Stimulated activated CD8-positive, alpha-beta memory T cell treated with anti-CD3 and anti-CD28 coated beads, Interleukin-12 subunit alpha, Interleukin-12 subunit beta, amount 100 ng/mL, for 4 hours (primary cell): ENCODE data around the gene DNAJC5.
"Not testable (repeated sequence)": the region's sequence is repeated elsewhere in the genome, so short reads cannot be mapped to it uniquely, and the experiment has no call there.

Source experiments
- DNase-seq: peaks from one replicate; pipeline ENCODE4 v3.0.0-alpha.2; 2020; ENCODE audit warnings: low read depth

DNAJC5 gene

DNA sequence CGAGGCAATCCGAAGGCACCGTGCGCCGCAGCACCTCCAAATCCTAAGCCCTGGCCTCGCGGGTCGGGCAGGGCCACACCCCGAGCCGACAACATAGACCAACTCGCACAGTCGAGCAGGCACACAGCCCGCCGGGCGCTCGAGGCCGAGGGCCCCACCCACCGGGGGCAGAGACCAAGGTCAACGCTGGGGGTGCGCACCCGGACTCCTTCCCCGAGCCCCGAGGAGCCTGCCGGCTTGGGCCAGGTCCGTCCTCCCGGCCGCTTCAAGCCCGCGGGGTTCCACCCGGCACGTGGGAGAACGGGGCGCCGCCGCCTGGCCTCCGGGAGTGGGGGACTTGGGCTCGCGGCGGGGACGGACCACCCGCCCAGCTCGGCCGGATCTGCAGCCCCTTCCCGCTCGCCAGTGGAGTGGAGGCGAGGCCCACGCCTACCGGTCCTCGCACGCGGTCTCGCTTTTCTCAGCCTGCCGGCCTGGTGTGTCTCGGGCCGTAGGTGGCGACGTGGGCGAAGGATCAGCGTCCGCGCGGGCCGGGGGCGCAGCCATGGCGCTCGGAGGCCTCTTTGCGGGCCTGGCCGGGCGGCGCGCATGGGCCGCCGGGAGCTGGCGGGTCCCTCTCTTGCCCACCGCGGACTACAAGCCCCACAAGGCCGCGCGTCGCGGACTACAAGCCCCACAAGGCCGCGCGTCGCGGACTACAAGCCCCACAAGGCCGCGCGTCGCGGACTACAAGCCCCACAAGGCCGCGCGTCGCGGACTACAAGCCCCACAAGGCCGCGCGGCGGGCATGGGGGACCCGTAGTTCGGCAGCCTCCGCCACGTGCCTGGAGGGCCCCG is 61.1 kb downstream of the DNAJC5 start, which contains the start of gene UCKL1:
TSS of gene UCKL1 (minus strand) at position 590 of the 837 bp plus-strand sequence. CDS start at position 546, 44 bp downstream.
- peak; percentile 81 for DNase-seq

DNA sequence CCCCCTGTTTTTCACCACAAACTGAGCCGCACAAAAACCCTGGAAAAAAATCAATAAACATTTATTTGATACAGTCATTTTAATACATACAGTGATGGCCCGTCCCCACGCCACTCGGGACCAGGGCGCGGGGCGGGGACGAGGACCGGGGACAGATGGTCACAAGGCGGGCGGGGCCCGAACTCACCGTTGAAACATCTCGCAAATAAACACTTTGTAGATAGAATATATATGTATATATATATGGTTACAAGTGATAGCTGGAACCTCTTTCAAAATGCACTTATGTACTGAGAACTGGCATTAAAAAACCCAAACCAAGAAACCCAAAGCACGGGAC is 61.7 kb downstream of the DNAJC5 start:
- no peak for DNase-seq

DNA sequence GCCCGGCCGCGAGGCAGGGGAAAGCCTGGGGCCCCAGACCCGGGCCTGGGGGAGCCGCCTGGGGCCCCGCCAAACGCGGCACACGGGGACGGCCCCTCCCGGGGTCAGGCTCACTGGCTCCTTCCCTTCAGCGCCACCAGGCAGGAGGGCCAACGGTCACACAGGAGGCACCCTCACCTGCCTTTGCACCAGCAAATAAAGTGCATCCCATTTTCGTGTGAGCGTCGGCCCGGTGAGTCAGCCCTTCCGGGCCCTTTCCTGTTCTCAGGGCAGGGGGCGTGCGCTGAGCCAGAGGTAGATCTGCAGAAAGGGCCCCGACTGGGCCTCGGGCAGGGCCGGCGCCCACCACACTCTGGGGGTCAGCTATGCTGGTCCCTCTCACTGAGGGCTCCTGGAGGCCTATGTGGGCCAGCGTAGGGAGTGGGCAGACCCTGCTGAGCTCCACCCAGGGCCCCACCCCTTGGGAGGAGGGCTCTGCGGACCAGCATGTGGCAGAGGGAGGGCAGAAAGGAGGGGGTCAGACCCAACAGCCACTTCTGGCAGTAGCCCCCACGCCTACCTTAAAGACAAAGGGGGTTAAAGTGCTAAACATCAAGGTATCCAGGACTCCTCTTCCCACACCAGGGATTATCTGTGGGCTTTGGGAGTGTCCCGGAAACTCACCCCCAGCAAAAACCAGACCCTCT is 62.2 kb downstream of the DNAJC5 start:
- peak; percentile 61 for DNase-seq

DNA sequence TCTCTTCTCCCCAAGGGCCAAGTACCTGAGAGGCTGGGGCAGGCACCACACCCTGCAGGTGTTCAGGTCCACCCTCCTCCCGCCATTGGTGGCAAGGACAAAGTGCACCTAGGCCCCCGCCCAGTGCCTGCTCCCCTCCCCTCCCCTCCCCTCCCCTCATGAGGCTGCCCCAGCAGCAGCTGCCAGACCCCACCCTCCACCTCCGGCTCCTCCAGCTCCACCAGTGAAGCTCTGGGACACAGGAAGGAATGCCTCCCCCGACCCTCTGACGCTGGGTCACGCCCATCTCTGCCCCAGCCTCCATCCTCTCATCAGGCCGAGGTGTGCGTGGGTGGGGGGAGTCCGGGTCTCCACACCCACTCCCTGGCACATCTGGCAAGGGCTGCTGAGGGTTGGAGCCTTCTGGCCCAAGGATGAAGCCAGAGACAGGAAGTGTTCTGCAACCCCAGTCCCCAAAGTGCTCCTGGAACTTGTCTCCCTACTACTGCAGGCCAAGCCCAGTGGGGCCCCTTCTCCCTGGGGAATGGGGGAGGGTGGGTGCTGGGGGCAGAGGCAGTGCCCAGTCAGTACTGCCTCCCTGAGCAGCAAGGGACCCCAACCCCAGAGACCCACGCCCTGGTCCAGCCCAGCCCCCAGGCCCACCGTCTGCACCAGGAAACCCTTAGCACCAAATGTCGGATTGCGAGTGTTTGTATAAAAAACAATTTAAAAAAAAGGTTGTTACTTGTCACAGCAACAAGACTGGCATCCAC is 62.9 kb downstream of the DNAJC5 start:
- no peak for DNase-seq

DNA sequence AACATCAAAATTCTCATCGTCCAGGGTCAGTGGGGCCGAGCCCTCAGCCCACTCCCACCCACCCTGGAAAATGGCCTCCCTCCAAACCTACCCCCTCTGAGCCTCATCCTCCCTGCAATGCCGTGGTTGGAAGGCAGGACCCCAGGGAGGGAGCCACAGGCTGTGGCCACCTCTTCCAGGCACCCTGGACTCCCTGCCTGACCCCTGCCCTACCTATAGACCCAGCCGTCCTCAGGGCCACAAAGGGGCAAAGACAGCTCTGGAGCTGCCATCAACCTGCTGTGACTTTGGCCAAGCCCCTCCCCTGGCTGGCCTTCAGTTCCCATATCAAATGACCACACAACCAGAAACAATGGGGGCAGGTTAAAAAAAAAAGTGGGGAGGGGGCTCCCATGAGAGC is 63.5 kb downstream of the DNAJC5 start:
- DNase-seq = no peak

DNA sequence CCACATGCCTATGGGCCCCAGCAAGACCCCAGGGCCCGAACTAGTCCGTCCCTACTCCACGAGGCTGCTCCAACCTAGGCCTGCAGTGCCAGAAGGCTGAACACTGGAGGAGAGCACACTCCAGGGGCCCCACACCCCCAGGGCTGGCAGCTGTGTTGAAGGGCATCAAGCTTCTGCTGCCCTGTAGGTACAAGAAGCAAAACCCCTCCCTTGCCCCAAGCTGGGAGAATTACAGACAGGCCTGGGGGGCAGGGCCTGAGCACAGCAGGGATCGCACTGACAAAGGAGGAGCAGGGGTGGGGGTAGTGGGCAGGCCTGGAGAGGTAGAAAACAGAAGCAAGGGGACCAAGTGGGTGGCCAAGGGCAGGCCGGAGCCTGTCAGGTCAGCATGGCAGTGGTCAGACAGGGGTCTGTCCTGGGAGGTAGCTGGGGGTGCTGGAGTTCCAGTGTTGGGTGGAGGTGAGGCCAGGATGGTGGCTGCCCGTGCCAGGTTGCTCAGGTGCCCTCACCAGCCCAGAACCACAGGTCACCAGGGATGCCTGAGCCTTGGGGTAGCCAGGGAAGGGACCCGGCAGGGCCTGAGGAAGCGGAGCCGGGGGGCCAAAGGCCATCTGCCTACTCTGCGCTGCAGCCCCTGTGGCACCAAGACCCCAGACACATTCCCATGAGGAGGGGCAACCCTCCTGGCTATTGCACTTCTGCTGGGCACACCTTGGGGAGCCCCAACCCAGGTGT is 64.2 kb downstream of the DNAJC5 start:
- DNase-seq = no peak

DNA sequence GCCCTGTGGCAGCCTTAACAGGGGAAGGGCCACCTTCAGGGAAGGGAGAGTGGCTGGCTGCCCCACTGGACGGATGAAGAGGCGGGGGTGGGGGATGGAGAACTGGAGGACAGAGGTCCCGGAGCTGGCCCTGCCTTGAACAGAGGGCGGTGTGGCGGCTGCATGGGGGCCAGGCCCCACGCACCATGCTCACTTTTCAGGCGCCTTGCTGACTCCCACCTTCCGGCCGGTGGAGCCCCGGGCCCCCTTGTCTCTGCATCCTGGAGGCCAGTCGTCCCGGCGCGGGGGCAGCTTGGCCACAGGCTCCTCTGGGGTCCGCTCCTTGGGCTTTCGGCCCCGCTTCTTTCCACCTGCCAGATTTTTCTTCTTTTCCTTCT is 64.8 kb downstream of the DNAJC5 start:
- no peak for DNase-seq

DNA sequence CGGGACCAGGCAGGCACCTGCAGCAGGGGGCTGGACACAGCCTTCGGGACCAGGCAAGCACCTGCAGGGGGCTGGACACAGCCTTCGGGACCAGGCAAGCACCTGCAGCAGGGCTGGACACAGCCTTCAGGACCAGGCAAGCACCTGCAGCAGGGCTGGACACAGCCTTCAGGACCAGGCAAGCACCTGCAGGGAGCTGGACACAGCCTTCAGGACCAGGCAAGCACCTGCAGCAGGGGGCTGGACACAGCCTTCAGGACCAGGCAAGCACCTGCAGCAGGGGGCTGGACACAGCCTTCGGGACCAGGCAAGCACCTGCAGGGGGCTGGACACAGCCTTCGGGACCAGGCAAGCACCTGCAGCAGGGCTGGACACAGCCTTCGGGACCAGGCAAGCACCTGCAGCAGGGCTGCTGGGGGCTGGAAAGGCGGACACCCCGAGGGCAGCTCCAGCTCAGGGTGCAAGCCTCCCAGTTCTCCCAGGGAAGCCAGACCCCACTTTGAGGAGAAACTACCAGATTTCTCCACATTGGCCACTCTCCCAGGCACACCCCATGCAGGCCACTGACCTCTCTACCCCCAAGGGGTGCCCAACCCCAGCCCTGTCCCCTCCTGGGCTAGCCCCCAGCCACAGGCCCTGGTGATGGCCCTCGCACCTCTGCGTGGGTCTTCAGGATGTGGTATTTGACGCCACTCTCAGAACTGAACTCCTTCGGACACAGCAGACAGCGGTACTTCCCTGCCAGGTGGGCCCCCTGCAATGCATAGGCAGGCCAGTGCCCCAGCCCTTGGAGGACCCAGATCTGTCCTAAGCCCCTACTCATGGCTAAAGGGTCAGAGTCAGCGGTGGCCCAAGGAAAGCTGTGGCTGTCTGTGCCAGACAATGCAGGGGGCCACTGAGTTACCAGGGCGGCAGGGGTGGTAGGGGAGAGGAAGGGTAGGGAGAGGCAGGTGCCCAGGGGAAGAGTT is 66.0 kb downstream of the DNAJC5 start:
- not testable (repeated sequence) for DNase-seq

DNA sequence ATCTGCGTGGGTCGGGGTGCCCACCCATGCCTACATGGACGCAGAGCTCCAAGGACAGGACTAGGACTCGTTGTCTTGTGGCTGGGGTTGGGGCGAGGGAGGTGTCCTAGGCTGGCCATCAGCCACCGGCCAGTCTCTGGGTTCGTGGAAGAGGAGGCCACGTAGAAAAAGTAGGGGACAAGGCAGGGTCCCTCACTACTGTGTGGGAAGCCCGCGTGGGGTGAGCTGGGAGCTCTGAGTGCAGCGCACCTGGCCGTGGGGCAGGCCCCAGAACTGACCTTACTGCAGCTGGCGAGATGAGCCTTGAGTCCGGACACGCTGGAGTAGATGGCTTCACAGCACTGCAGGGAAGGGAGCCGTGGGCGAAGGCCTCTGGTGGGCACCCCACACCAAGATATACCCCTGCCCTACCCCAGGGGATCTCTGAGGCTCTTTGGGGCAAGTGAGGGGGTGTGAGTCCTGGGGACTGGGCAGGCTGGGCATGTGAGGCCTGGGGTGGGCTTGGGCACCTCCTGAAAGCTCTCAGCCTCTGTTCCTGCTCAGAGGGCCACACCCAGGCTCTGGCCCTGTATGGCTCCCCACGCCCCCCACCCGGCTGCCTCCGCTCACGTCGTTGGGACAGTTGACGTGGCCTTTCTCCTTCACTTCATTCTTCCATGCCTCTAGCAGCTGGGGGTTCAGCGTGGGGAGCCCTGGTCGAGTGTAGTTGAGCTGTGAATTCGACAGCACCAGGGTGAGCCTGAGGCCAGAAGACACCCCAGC is 66.9 kb downstream of the DNAJC5 start:
- DNase-seq = no peak

DNA sequence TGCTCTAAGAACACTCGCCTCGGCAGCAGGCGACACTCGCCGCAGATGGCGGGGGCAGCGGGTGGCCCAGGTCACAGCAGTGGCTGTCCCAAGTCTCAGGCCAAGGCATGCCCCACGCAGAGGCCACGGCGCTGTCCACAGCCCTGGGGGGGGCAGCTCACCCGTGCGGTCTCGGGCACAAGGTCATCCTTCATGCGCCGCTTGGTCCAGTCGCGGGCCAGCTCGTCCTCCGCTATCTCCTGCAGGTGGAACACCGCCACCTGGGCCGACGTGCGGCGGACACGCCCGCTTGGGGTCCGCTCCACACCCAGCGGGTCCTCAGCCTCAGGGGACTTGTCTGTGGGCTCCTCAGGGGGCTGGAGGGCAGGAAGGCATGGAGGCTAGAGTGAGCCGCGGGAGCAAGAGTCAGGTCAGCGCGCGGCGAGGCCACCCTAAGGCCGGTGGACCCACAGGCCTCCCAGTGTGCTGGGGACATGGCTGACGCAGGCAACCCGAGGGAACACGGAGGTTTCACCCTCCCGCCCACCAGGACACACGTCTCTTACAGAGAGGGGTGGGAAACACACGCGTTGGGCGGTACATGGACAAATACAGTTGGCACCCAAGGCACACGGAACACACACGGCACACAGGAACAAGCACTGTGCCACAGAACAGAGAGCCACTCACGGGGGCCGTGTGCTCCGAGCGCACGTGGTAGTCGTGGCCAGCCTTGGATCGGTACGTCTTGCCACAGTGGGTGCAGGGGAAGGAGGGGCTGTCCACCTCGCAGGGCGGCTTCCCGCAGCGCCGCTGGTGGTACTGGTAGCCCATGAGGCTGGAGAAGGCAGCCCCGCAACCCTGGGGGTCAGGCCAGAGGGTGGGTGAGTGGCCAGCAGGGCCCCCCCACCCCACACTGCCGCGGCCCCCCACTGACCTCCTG is 67.8 kb downstream of the DNAJC5 start:
- no peak for DNase-seq

DNA sequence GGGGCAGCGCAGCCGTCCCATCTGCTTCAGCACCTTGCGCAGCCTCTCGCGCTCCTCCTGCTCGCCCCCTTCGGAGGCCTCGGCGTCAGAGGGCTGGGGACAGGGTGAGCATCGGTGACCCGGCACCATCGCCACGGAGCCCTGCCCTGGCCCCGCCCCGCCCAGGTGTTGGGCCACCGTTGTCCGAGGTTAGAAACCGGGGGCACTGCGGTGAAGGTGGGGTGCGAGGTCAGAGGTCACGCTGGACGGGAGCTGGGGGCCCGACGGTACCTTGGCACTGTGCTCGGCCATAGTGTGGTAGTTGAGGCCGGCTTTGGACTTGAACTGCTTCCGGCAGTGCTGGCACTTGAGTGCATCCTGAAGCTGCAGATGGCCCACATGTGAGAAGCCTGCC is 68.4 kb downstream of the DNAJC5 start:
- DNase-seq = no peak

DNA sequence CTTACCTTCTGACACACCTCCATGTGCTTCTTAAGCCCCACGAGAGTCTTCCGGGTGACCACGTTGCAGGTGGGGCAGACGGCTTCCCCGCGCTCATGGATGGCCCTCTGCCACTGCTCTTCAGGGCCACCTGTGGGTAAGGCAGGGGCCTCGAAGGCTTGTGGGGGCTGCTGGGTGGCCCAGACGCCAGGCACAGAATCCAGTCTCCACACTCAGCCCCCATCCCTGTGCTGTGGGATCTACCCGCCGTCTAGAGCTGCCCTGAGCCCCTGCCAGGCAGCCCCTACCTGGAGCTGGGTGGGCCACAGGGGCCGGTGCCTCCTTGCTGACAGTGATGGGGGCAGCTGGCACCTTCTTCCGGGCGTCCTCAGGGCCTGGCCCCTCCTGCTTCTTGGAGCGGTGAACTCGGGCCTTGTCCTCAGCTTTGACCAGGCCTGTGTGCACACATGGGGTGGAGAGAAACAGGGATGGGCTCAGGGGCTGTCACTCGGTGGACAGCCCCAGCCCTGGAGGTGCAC is 68.9 kb downstream of the DNAJC5 start:
- no peak for DNase-seq

DNA sequence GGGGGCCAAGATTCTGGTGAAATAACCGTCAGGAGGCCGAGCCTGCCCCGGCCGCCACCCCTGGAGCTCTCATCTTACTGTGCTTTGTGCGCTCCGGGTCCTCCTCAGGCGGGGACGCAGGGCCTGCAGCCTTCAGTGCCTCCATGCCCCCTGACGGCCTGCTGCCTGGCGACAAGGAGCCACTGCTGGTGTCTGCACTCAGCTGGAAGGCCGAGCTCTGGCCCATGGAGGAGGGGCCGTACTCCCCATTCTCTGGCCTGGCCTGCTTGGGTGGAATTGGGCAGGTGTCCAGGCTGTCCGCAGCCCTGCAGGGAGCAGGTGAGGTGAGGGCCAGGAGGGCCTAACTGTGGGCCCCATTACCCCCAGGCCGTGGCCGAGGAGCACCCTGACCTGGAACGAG is 69.5 kb downstream of the DNAJC5 start:
- no peak for DNase-seq

DNA sequence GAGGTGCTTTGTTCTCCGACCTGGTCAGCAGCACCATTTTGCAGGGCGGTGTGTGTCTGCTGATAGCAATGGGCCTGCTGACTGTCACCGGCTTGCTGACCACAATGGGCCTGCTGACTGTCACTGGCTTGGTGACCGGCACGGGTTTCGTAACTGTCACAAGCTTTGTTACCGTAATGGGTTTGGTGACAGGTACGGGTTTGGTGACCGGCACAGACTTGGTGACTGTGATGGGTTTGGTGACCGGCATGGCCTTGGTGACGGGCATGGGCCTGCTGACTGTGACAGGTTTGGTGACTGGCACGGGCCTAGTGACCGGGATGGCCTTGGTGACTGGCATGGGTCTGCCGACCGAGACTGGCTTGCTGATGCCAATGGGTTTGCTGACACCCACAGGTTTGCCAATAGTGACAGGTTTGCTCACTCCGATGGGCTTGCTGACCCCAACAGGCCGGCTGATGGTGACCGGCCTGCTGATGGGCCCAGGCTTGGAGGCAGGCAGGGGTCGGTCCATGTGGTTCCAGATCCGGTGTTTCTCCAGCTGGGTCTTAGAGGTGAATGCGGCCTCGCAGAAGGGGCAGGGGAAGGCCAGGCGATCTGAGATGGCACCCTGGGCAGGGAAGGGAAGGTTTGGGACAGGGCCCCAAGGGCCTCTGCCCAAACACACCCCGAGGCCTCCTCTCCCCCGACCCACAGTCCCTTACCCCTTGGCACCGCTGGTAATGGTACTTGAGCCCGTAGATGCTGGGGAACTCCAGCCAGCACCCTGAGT is 71.4 kb downstream of the DNAJC5 start:
- no peak for DNase-seq

DNA sequence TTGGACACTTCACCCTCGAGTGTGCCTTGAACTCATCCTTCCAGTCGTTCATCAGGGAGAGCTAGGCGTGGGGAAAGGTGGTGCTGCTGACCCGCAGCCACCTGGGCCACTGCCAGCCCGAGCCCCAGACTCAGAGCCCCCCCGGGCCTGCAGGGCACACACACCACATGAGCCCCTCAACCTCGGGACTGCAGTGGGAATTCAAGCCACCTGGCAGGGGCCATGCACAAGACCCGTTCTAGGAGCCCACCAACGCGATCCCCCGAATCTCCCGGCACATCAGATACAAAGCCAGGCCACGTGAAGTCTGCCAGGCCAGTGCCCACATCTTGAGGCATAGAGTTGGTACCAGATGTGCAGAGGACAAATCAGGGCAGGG is 72.0 kb downstream of the DNAJC5 start:
- DNase-seq = no peak

DNA sequence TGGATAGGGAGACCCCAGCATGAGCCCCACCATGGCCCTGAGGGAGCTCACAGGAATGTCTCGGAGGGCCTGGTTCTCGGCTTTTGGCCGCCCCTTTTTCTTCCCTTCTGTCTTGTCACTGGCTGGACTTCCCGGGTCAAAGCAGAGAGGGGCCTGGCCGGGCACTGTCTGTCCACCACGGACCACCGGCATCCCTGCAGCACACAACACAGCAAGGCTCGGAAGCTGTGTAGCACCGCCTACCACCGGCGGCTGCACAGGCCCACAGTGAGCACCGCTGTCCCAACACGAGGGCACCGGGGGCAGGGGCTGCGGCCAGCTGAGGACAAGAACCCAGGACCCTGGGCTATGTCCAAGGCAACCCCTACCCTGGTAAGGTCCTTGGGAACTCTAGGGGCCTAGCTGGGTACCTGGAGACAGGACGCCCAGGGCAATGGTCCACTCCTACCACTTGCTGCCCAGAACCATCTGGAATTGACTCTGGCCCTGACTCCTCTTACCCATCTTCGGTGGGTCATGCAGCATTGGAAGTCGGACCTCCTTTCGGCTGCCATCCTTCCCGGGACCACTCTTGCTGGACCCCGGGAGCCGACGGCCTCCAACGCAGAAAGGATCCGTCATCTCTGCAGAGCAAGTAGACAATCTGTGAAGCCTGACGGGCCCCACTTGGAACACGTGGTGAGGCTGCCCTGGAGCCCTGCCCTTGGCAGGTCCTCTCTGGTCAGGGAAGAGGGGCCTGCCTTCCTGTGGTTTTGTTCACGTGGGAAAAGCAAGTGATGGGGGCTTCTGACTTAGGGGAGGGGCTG is 72.6 kb downstream of the DNAJC5 start:
- DNase-seq = no peak
